BLaER1 (cell line): ENCODE results near the gene WDR7.

Source experiments
- H3K27ac ChIP-seq: shearing (Covaris generic); formaldehyde crosslinking; 2 replicates; pipeline ENCODE4 v1.8.1; 2022
- H3K27me3 ChIP-seq: shearing (Covaris generic); formaldehyde crosslinking; 2 replicates; pipeline ENCODE4 v1.8.1; 2022
- H3K36me3 ChIP-seq: shearing (Covaris generic); formaldehyde crosslinking; 2 replicates; pipeline ENCODE4 v1.8.1; 2022
- H3K4me1 ChIP-seq: shearing (Covaris generic); formaldehyde crosslinking; 2 replicates; pipeline ENCODE4 v1.8.1; 2022
- H3K4me2 ChIP-seq: shearing (Covaris generic); formaldehyde crosslinking; 2 replicates; pipeline ENCODE4 v1.8.1; 2022
- H3K4me3 ChIP-seq: shearing (Covaris generic); formaldehyde crosslinking; 2 replicates; pipeline ENCODE4 v1.8.1; 2022
- H3K9ac ChIP-seq: shearing (Covaris generic); formaldehyde crosslinking; 2 replicates; pipeline ENCODE4 v1.8.1; 2022
- H3K9me3 ChIP-seq: shearing (Covaris generic); formaldehyde crosslinking; 2 replicates; pipeline ENCODE4 v1.8.1; 2022
- H4K20me1 ChIP-seq: shearing (Covaris generic); formaldehyde crosslinking; 2 replicates; pipeline ENCODE4 v1.8.1; 2022
- Cebpa-rat ChIP-seq: shearing (Covaris generic); IDR thresholded peaks from 2 replicates; pipeline ENCODE4 v1.8.1; 2022

WDR7 gene

DNA sequence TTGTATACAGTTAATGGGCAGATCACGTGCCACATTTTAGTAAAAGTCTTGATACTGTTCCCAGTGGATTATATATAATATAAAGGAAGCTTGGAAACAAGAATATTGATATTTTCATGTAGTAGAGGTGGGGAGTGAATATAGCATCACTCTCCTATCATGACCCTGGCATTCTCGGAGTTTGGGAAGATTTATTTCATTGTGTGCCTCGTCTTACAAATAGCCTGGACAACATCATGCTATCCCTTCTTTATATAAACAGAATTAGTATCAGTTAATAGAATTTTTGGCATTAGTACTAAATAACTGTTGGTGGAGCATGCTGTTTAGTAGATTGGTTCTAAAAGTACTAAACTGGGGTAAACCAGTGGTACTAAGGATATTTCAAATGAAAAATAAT is 283.7 kb downstream of the WDR7 start:
- no peak overlapping the region for H3K27ac ChIP-seq
- no peaks in the 10 kb centered on the region for H4K20me1 ChIP-seq
- H3K9ac ChIP-seq, result no peak overlapping the region
- TF ChIP-seq Cebpa-rat, result no peak
- H3K36me3 ChIP-seq, result peaks cover 7% of the 10 kb centered on the region; the same call in 1 of the 2 replicates
- H3K4me1 ChIP-seq, result no peaks in the 10 kb centered on the region
- no peak overlapping the region for H3K4me2 ChIP-seq
- no peak overlapping the region for H3K4me3 ChIP-seq
- H3K9me3 ChIP-seq, result no peaks in the 10 kb centered on the region
- H3K27me3 ChIP-seq, result no peaks in the 10 kb centered on the region

DNA sequence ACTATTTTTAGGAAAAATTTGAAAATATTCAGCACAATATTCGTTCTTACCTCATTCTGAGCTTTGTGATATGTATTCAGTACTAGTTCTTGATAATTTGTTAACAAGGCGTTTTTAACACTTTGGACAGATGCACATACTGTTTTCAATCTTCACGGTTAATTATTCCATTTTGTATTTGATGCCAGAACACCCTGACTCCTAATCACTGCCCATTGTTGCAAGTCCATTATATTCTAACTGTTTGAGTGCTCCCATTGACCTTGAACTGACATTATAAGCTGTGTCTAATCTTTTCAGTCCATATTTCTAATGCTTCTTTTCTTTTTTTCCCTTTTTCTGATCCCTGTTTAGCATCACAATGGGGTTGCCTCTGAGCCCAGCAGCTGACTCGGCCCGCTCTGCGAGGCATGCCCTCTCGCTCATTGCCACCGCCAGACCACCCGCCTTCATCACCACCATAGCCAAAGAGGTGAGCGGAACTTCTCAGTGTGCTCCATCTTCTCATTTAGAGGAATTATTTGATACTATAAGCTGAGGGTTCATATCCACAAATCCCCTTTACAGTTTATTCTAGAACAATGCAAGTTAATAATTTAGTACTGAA is 284.4 kb downstream of the WDR7 start:
- Histone ChIP-seq H3K27me3 (no peaks in the 10 kb centered on the region), H3K4me3 (no peak overlapping the region), H3K4me1 (no peaks in the 10 kb centered on the region), H3K4me2 (no peak overlapping the region), H3K36me3 (peaks cover 7% of the 10 kb centered on the region; the same call in 1 of the 2 replicates), H3K9ac (no peak overlapping the region), H4K20me1 (no peaks in the 10 kb centered on the region), H3K9me3 (no peaks in the 10 kb centered on the region), H3K27ac (no peak overlapping the region)
- TF ChIP-seq Cebpa-rat, result no peak

DNA sequence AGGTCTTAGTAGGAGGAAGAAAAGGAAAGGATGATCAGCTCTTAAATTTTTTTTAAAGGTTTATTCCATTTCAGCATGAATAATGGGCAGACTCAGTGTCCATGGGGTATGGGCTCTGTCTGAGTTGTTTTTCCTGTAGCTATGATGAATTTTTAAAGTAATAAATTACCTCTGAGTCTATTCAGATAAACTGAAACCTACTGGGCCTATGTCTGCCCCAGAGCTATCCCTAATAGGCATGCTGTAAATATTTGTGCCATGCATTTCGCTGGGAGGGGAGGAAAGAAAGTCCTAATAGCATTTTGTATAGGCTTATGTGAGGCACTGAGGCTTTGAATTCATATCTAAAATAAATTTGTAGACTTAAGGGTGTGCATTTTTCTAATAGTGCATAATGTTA is 285.3 kb downstream of the WDR7 start:
- TF ChIP-seq Cebpa-rat, result no peak
- Histone ChIP-seq H3K27ac (no peak overlapping the region), H3K4me2 (no peak overlapping the region), H3K36me3 (peaks cover 7% of the 10 kb centered on the region; the same call in 1 of the 2 replicates), H3K27me3 (no peaks in the 10 kb centered on the region), H3K4me3 (no peak overlapping the region), H3K9me3 (no peaks in the 10 kb centered on the region), H3K9ac (no peak overlapping the region), H3K4me1 (no peaks in the 10 kb centered on the region), H4K20me1 (no peaks in the 10 kb centered on the region)

DNA sequence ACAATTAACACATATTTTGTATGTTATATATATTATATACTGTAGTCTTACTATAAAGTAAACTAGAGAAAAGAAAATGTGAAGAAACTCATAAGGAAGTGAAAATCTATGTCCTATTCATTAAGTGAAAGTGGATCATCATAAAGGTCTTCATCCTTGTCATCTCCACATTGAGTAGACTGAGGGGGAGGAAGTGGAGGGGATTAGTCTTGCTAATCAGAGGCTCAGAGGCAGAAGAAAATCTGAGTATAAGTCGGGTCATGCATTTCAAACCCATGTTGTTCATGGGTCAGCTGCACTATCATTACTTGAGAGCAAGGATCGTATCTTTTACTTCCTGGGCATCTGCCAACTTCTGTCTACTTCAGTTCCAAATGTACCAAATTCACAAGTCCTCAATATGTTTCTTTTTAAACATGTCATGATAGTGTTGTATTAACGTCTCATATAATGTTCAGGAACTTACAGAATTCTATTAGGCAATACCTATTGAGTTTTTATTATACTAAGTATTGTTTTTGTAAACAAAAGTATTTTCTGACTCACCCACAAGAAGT is 286.8 kb downstream of the WDR7 start:
- Histone ChIP-seq H3K27me3 (no peaks in the 10 kb centered on the region), H3K4me2 (no peak overlapping the region), H4K20me1 (no peaks in the 10 kb centered on the region), H3K36me3 (peaks cover 4% of the 10 kb centered on the region), H3K9ac (no peak overlapping the region), H3K9me3 (no peaks in the 10 kb centered on the region), H3K4me3 (no peak overlapping the region), H3K27ac (no peak overlapping the region), H3K4me1 (no peaks in the 10 kb centered on the region)
- TF ChIP-seq Cebpa-rat, result no peak

DNA sequence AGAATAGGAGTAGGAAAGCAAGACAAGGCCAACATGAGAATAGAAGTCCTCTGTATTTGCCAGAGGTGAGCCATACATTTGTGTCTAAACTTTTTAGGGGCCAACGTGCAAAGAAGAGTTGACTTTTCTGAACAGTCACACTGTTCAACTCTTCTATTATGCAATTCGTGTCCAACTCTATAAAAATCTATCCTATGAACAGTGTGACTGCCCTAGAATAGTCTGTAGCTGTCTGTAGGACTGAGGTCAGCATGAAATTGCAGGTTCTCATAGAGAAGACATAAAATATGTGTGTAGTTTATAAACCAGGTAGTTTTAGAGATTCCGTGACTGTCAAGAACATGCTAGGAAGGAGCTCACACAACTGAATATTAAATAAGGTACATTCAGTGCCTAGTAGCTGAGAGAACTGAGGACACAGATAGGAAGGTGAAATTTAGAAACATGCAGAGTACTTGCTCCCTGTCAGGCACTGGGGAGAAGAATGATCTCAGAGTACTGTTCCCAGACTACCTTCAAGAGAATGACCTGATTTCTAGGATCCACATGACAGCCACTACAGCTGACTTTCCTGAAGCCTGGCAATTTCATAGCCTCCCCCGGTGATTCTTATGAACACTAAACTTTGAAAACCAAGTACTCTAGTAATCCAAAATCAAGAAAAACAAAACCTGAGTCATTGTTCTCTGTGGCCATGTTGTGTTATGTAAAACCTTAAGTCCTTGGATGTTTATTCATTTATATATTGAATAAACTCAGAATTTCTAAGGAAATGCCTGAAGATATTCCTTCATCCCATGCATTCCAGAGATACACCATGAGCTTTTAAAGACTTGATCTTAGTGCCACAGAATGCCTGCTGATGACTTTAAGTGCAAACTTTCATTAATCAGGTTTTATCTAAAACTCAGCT is 294.3 kb downstream of the WDR7 start:
- no peaks in the 10 kb centered on the region; the same call in 1 of the 2 replicates for H3K36me3 ChIP-seq
- no peaks in the 10 kb centered on the region for H3K9me3 ChIP-seq
- no peak for TF ChIP-seq Cebpa-rat
- H3K27ac ChIP-seq, result no peak overlapping the region
- H3K9ac ChIP-seq, result no peak overlapping the region
- no peaks in the 10 kb centered on the region for H3K4me1 ChIP-seq
- no peaks in the 10 kb centered on the region for H3K27me3 ChIP-seq
- no peak overlapping the region for H3K4me2 ChIP-seq
- H3K4me3 ChIP-seq, result no peak overlapping the region
- no peaks in the 10 kb centered on the region for H4K20me1 ChIP-seq

DNA sequence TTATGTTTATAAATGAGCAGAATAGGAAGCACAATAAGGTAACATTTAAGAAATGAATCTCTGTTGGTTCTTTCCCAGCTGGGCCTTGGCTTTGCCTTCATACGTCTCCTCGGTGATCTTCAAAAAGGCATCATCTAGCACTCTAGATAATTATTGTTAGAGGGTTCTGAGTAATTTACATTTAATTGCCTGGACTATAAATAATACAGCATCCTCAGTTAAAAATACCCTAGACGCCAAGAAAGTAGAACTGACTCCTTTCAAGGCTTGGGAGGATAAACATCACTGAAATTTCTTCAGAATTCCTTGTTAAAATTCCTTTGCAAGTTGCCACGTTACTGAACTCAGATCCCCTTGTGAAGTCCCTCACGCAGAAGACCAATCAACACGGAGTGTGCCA is 296.1 kb downstream of the WDR7 start:
- Histone ChIP-seq H3K27ac (no peak overlapping the region), H3K27me3 (no peaks in the 10 kb centered on the region), H3K4me1 (no peaks in the 10 kb centered on the region), H4K20me1 (no peaks in the 10 kb centered on the region), H3K36me3 (no peaks in the 10 kb centered on the region), H3K4me3 (no peak overlapping the region), H3K4me2 (no peak overlapping the region), H3K9ac (no peak overlapping the region), H3K9me3 (no peaks in the 10 kb centered on the region)
- TF ChIP-seq Cebpa-rat, result no peak

DNA sequence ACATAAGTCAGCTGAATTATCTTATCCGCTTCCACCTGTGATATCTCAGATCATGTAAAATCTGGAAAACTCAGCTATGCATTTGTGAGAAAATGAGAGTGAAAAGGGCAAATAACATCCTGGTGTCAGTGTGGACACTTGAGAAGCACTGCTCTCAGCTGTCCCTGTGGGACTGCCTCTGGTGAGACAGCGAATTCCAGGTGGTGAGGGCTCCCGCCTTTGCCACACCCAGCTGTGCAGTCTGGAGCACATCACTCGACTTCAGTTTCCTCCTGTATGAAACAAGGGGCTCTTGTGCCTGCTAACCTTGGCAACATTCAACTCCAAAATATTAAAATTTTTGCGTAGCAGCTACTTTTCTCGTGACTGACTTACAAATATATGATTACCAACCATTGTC is 300.9 kb downstream of the WDR7 start:
- no peaks in the 10 kb centered on the region for H4K20me1 ChIP-seq
- no peaks in the 10 kb centered on the region for H3K4me1 ChIP-seq
- no peak for TF ChIP-seq Cebpa-rat
- H3K27ac ChIP-seq, result no peak overlapping the region
- H3K9me3 ChIP-seq, result no peaks in the 10 kb centered on the region
- H3K27me3 ChIP-seq, result no peaks in the 10 kb centered on the region
- no peaks in the 10 kb centered on the region for H3K36me3 ChIP-seq
- H3K9ac ChIP-seq, result no peak overlapping the region
- H3K4me3 ChIP-seq, result no peak overlapping the region
- H3K4me2 ChIP-seq, result no peak overlapping the region

DNA sequence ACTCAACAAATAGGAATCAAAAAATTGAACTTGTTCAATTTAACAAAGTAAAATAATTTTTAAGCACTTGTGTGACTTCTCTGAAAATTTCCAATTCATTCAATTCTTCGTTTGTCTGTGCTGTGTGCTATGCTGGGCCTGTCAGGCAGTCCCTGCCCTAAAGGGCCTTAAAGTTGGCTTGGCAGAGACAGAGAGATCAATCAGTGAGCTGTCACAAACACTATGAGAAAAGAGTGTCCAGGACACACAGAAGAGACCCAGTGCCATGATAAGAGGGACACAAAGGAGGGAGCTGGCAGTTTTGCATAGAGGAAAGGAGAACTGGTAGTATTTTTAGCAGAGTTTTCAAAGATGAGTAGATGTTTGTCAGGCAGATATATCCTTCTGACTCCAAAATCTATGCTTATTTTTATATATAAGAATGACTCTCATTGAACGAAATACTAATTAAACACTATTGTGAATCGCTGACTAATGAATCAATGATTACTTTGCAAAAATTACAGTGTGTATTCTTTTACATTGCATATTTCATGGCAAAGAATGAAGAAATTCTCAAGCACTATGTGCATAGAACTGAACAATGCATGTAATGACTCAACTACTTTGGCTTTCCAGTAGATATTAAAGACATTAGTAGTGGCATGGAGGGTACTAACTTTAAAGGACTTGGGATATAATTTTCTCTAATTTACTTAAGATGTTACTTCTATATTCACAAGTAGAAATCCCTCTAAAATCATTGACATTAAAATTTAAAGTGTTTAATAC is 302.5 kb downstream of the WDR7 start:
- no peak for TF ChIP-seq Cebpa-rat
- no peaks in the 10 kb centered on the region for H3K4me1 ChIP-seq
- no peak overlapping the region for H3K4me2 ChIP-seq
- H3K27ac ChIP-seq, result no peak overlapping the region
- H4K20me1 ChIP-seq, result no peaks in the 10 kb centered on the region
- H3K9me3 ChIP-seq, result no peaks in the 10 kb centered on the region
- H3K9ac ChIP-seq, result no peak overlapping the region
- H3K4me3 ChIP-seq, result no peak overlapping the region
- H3K36me3 ChIP-seq, result no peaks in the 10 kb centered on the region
- no peaks in the 10 kb centered on the region for H3K27me3 ChIP-seq

DNA sequence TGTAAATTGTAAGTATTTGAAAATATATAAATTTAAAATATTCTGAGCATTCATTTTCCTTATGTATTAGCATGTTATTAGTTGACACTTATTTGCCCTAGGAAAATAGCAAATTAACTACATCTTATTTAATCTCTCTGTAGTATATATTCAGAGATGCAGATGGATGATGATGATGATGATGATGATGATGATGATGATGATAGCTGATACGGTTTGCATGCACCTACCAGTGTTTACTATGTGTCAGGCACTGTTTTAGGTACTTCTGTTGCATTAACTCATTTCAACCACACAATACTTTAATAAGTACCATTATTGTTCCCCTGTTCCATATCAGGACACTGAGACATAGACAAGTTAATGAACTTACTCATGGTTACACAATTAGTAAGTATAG is 304.3 kb downstream of the WDR7 start:
- Histone ChIP-seq H3K9me3 (no peaks in the 10 kb centered on the region), H3K27ac (no peak overlapping the region), H3K36me3 (no peaks in the 10 kb centered on the region), H3K27me3 (no peaks in the 10 kb centered on the region), H3K4me3 (no peak overlapping the region), H3K9ac (no peak overlapping the region), H4K20me1 (no peaks in the 10 kb centered on the region), H3K4me2 (no peak overlapping the region), H3K4me1 (no peaks in the 10 kb centered on the region)
- no peak for TF ChIP-seq Cebpa-rat

DNA sequence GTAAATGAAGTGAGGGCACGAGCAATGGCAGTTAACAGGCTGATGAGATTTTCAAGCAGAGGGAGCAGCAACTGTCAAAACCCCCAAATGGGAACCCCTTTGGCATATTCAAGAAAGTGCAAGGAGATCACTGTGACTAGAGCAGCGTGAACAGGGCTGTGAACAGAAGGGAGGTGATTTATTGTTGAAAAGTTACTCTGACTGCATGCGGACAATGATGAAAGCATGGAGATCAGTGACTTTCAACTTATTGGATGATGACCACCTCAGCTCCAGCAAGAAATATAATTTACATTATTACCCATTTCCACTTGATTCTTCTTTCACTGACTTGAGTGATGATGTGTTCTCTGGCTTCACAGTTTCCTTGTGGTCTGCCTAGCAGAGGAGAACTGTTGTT is 308.0 kb downstream of the WDR7 start:
- H3K9ac ChIP-seq, result no peak overlapping the region
- no peaks in the 10 kb centered on the region for H3K9me3 ChIP-seq
- H4K20me1 ChIP-seq, result no peaks in the 10 kb centered on the region
- H3K4me2 ChIP-seq, result no peak overlapping the region
- no peak overlapping the region for H3K27ac ChIP-seq
- no peak overlapping the region for H3K4me3 ChIP-seq
- H3K4me1 ChIP-seq, result no peaks in the 10 kb centered on the region
- no peaks in the 10 kb centered on the region for H3K27me3 ChIP-seq
- TF ChIP-seq Cebpa-rat, result no peak
- no peaks in the 10 kb centered on the region for H3K36me3 ChIP-seq
